ENCODE data around the gene IFT122.

GRCh38 chr3:129502641-129503408, 62.8 kb downstream of the IFT122 start:
- no peak for TF ChIP-seq CTCF (IDR thresholded peaks at IDR 0.05 in 8 of 11, conservative IDR thresholded peaks at IDR 0.05 in 3 of 11)
- no peak for TF ChIP-seq POLR2A (IDR thresholded peaks at IDR 0.05)
- no peak for TF ChIP-seq POLR2AphosphoS5 (IDR thresholded peaks at IDR 0.05)

Measured in spleen (tissue), 7 donors.